ENCODE data around the gene CADM2. TPM values are rescaled to one million over a fixed set of nuclear protein-coding genes. Genes with fewer than 3 reads are reported as not detected.
"Not testable (repeated sequence)": the region's sequence is repeated elsewhere in the genome, so short reads cannot be mapped to it uniquely, and the experiment has no call there.

CADM2 gene
- total RNA-seq (1 to 10 TPM in 1 of 6 donors, under 1 TPM in 5; 0.28 to 4.6 (median 0.42) TPM), polyA plus RNA-seq (under 1 TPM; 0.31 to 0.65 TPM)

- TF ChIP-seq CTCF (IDR thresholded peaks at IDR 0.05) = no peak
- intact Hi-C loops (cut with DNase I) = no loop called here
- peak within 1 kb of the TSS; percentile 35 to 63 (median 42) for H3K4me3 ChIP-seq
- WGBS, 2 donors = 1% methylated on average over 35 to 70 of the region's 70 CpGs
- no peak for FAIRE-seq
- peak within 1 kb of the TSS in 1 of 4 donors; percentile 34 for H3K27ac ChIP-seq
- peaks cover 0 to 7% (median 3%) of the 10 kb centered on the region in 3 donors for H3K4me1 ChIP-seq
- peaks cover 0 to 52% (median 7%) of the 10 kb centered on the region in 4 donors for H3K27me3 ChIP-seq
- H3K36me3 ChIP-seq = no peaks in the 10 kb centered on the region
- ATAC-seq = peak; percentile 99 to 100 (median 100)
- no peaks in the 10 kb centered on the region for H3K9me3 ChIP-seq
- DNase-seq = peak; percentile 88 to 93 (median 90)
Observed at GRCh38 chr3:84958495-84959469, at the start of gene CADM2. TSS of gene CADM2 (plus strand) at chr3:84958989.

GRCh38 chr3:84918592-84918991 lies 40.2 kb upstream of the CADM2 start:
- WGBS, 2 donors = 86 to 96% methylated on average over 33 of the region's 33 CpGs
- H3K27me3 ChIP-seq; intact Hi-C loops (cut with DNase I); H3K27ac ChIP-seq; ATAC-seq; H3K9me3 ChIP-seq; FAIRE-seq; H3K4me3 ChIP-seq; H3K36me3 ChIP-seq; H3K4me1 ChIP-seq: not testable (repeated sequence)
- peak in 2 of 6 donors; percentile 18 to 59 for DNase-seq

- no peaks in the 10 kb centered on the region for H3K9me3 ChIP-seq
- FAIRE-seq (no peak), ATAC-seq (no peak), DNase-seq (no peak)
- WGBS, 2 donors = 59 to 68% methylated on average over 3 of the region's 3 CpGs
- H3K36me3 ChIP-seq = no peaks in the 10 kb centered on the region
- intact Hi-C loops (cut with DNase I) = no loop called here
- H3K4me1 ChIP-seq = no peaks in the 10 kb centered on the region
- H3K27ac ChIP-seq = no peak overlapping the region
- no peak for TF ChIP-seq CTCF (IDR thresholded peaks at IDR 0.05)
- no peak overlapping the region for H3K4me3 ChIP-seq
- H3K27me3 ChIP-seq = no peaks in the 10 kb centered on the region
Observed at GRCh38 chr3:84922682-84923081, 36.1 kb upstream of the CADM2 start.

- H3K4me3 ChIP-seq = no peak overlapping the region
- no peaks in the 10 kb centered on the region for H3K27me3 ChIP-seq
- DNase-seq (no peak), FAIRE-seq (no peak), ATAC-seq (no peak)
- H3K27ac ChIP-seq = no peak overlapping the region
- H3K4me1 ChIP-seq = no peaks in the 10 kb centered on the region
- H3K36me3 ChIP-seq = no peaks in the 10 kb centered on the region
- 32 to 43% methylated on average over 1 of the region's 1 CpG for WGBS, 2 donors
- intact Hi-C loops (cut with DNase I) = no loop called here
- H3K9me3 ChIP-seq = no peaks in the 10 kb centered on the region
- no peak for TF ChIP-seq CTCF (IDR thresholded peaks at IDR 0.05)
Observed at GRCh38 chr3:84925571-84925970, 33.2 kb upstream of the CADM2 start.

GRCh38 chr3:84943379-84943778 lies 15.4 kb upstream of the CADM2 start:
- no peaks in the 10 kb centered on the region for H3K36me3 ChIP-seq
- TF ChIP-seq CTCF (IDR thresholded peaks at IDR 0.05) = no peak
- no peaks in the 10 kb centered on the region for H3K4me1 ChIP-seq
- H3K27ac ChIP-seq = no peak overlapping the region
- H3K27me3 ChIP-seq = no peaks in the 10 kb centered on the region
- no peak overlapping the region for H3K4me3 ChIP-seq
- DNase-seq (no peak), ATAC-seq (no peak), FAIRE-seq (no peak)
- H3K9me3 ChIP-seq = no peaks in the 10 kb centered on the region
- intact Hi-C loops (cut with DNase I) = no loop called here
- 57 to 71% methylated on average over 4 of the region's 4 CpGs for WGBS, 2 donors

All from pancreas (tissue), 10 donors.